PC-9 (cell line): ENCODE measurements around the gene MCCC2. TPM values are rescaled to one million over a fixed set of nuclear protein-coding genes. Genes with fewer than 3 reads are reported as not detected.

Source experiments
- BruUV-seq: library from RNA; stranded (reverse); fragments of 400-500 nt; replicated peaks from 2 replicates; lab custom pipeline; 2021; lab: Mats Ljungman, UMichigan
- CTCF ChIA-PET: fragments of 300-600 bp; sonication (Branson Sonifier 250); formaldehyde crosslinking; loops from one replicate; lab custom pipeline; 2022; ENCODE audit warnings: antibody characterized with exemption; lab: Charles Lee
- POLR2A ChIA-PET: fragments of 300-600 bp; sonication (Branson Sonifier 250); formaldehyde crosslinking; loops from one replicate; lab custom pipeline; 2022; ENCODE audit warnings: antibody characterized with exemption; ENCODE audit not compliant: unreplicated experiment; lab: Charles Lee
- DNase-seq, 2 experiments: peaks; one replicate each; pipeline versions ENCODE4 v3.0.0 to v3.0.0-alpha.2; 2015 to 2022; ENCODE audit warnings: mixed read lengths in 1 of 2
- H2AFZ ChIP-seq: fragments of 200-600 bp; sonication (generic); 2 replicates; pipeline ENCODE4 v1.8.1; 2017; ENCODE audit warnings: antibody characterized with exemption
- H3F3A ChIP-seq: fragments of 200-600 bp; sonication (generic); 2 replicates; pipeline ENCODE4 v1.8.1; 2017; ENCODE audit warnings: antibody characterized with exemption, mild to moderate bottlenecking, low read depth; ENCODE audit not compliant: insufficient read depth
- H3K27ac ChIP-seq: fragments of 200-600 bp; sonication (generic); 2 replicates; pipeline ENCODE4 v1.6.1; 2016; ENCODE audit warnings: mixed run types
- H3K27me3 ChIP-seq: fragments of 200-600 bp; sonication (generic); 2 replicates; pipeline ENCODE4 v1.6.1; 2016; ENCODE audit warnings: low read depth, mixed run types; ENCODE audit not compliant: insufficient read depth
- H3K36me3 ChIP-seq: fragments of 200-600 bp; sonication (generic); 2 replicates; pipeline ENCODE4 v1.6.1; 2016; ENCODE audit warnings: low read depth, mixed run types
- H3K4me1 ChIP-seq: fragments of 200-600 bp; sonication (generic); replicated peaks from 2 replicates; pipeline ENCODE4 v1.6.1; 2016; ENCODE audit warnings: mixed run types; ENCODE audit not compliant: insufficient read depth
- H3K4me2 ChIP-seq: fragments of 200-600 bp; sonication (generic); 2 replicates; pipeline ENCODE4 v1.6.1; 2017; ENCODE audit warnings: mixed run types
- H3K4me3 ChIP-seq: fragments of 200-600 bp; sonication (generic); 2 replicates; pipeline ENCODE4 v1.6.1; 2016; ENCODE audit warnings: mixed run types
- H3K79me2 ChIP-seq: fragments of 200-600 bp; sonication (generic); 2 replicates; pipeline ENCODE4 v1.6.1; 2017; ENCODE audit warnings: low read depth, mixed run types
- H3K9me2 ChIP-seq: fragments of 200-600 bp; sonication (generic); 2 replicates; pipeline ENCODE4 v1.8.1; 2017; ENCODE audit warnings: mild to moderate bottlenecking; ENCODE audit not compliant: insufficient read depth
- H3K9me3 ChIP-seq: fragments of 200-600 bp; sonication (generic); 2 replicates; pipeline ENCODE4 v1.8.1; 2016; ENCODE audit warnings: low read depth; ENCODE audit not compliant: insufficient read depth
- H4K20me1 ChIP-seq: fragments of 200-600 bp; sonication (generic); 2 replicates; pipeline ENCODE4 v1.8.1; 2017; ENCODE audit not compliant: insufficient read depth
- CTCF ChIP-seq: fragments of 200-600 bp; sonication (generic); conservative IDR thresholded peaks from 2 replicates; pipeline ENCODE4 v1.6.1; 2017; ENCODE audit warnings: mixed run types, antibody characterized with exemption, mild to moderate bottlenecking, moderate library complexity
- EZH2 ChIP-seq: fragments of 200-600 bp; sonication (generic); IDR thresholded peaks from 2 replicates; pipeline ENCODE4 v1.8.0; 2017; ENCODE audit warnings: antibody characterized with exemption, low read depth
- intact Hi-C: fragments of 100-400 bp; cut with micrococcal nuclease; formaldehyde crosslinking; loops from one replicate; pipeline ENCODE4 v1.10.0; 2022; ENCODE audit not compliant: unreplicated experiment
- total RNA-seq: library from RNA; stranded (reverse); gene quantifications from 2 replicates; pipeline ENCODE4 v1.2.3, GENCODE V29; 2021

The MCCC2 gene
- total RNA-seq, 1 experiment from 2014 or later: 87.0 TPM

- CTCF ChIA-PET: interaction anchor here (0.6 kb wide), 1 partner anchor 105 kb away, joined by 5 read pairs; no protein-coding TSS in a partner anchor
- no peaks in the 10 kb centered on the region; the same call in 1 of the 2 replicates for H3K9me3 ChIP-seq
- no TSS peak for BruUV-seq
These were observed 4.0 kb downstream of the MCCC2 start for GRCh38 chr5:71591100-71591499.

GRCh38 chr5:71596169-71596568 lies 9.0 kb downstream of the MCCC2 start:
- no peak for DNase-seq
- no TSS peak for BruUV-seq
- Histone ChIP-seq H3K4me1 (peaks cover 22% of the 10 kb centered on the region), H3K9me3 (no peaks in the 10 kb centered on the region), H2AFZ (no peak overlapping the region), H3K79me2 (peaks cover 19% of the 10 kb centered on the region), H3K27ac (no peak overlapping the region), H4K20me1 (no peaks in the 10 kb centered on the region), H3K27me3 (no peaks in the 10 kb centered on the region), H3K4me2 (no peak overlapping the region), H3K9me2 (no peaks in the 10 kb centered on the region), H3K4me3 (no peak overlapping the region), H3F3A (peaks cover 25% of the 10 kb centered on the region), H3K36me3 (peaks cover 26% of the 10 kb centered on the region)
- intact Hi-C loops: no loop called here
- ChIA-PET POLR2A (no interaction called here), CTCF (no interaction called here)
- no peak for TF ChIP-seq CTCF
- no peak for TF ChIP-seq EZH2

More at GRCh38 chr5:71591100-71591499, 4.0 kb downstream of the MCCC2 start:
- Histone ChIP-seq H3K9me2 (no peaks in the 10 kb centered on the region), H3K4me2 (no peak overlapping the region), H4K20me1 (no peaks in the 10 kb centered on the region), H3K27me3 (no peaks in the 10 kb centered on the region), H2AFZ (no peak overlapping the region), H3K79me2 (peaks cover 58% of the 10 kb centered on the region), H3K4me1 (peaks cover 16% of the 10 kb centered on the region), H3K4me3 (no peak overlapping the region), H3K27ac (no peak overlapping the region), H3F3A (peaks cover 13% of the 10 kb centered on the region), H3K36me3 (peaks cover 2% of the 10 kb centered on the region; the same call in 1 of the 2 replicates)
- intact Hi-C loops: no loop called here
- TF ChIP-seq CTCF (no peak), EZH2 (no peak)
- POLR2A ChIA-PET: no interaction called here
- DNase-seq: no peak

- ChIA-PET CTCF (no interaction called here), POLR2A (no interaction called here)
- H3F3A ChIP-seq: peaks cover 30% of the 10 kb centered on the region
- peaks cover 26% of the 10 kb centered on the region for H3K36me3 ChIP-seq
- no peak overlapping the region for H3K27ac ChIP-seq
- TF ChIP-seq EZH2 (no peak), CTCF (no peak)
- H3K9me2 ChIP-seq: no peaks in the 10 kb centered on the region
- intact Hi-C loops: no loop called here
- H4K20me1 ChIP-seq: no peaks in the 10 kb centered on the region
- peaks cover 29% of the 10 kb centered on the region for H3K4me1 ChIP-seq
- DNase-seq: no peak
- no peaks in the 10 kb centered on the region for H3K27me3 ChIP-seq
- H2AFZ ChIP-seq: no peak overlapping the region
- no peaks in the 10 kb centered on the region for H3K9me3 ChIP-seq
- no TSS peak for BruUV-seq
- peaks cover 13% of the 10 kb centered on the region for H3K79me2 ChIP-seq
- H3K4me2 ChIP-seq: no peak overlapping the region
- no peak overlapping the region for H3K4me3 ChIP-seq
These were observed 9.9 kb downstream of the MCCC2 start for GRCh38 chr5:71597001-71597400.
